ENCODE data around the gene GFAP.

- TF ChIP-seq TAF1 (IDR thresholded peaks at IDR 0.05; ENCODE audit: borderline replicate concordance, low read depth, low read length) (no peak), POLR2AphosphoS5 (IDR thresholded peaks at IDR 0.05; ENCODE audit: low read depth, low read length) (no peak)
Observed at GRCh38 chr17:44952946-44953475, 37.7 kb upstream of the GFAP start.
